K562 (cell line): ENCODE results near the gene OBSCN. TPM values are rescaled to one million over a fixed set of nuclear protein-coding genes. Genes with fewer than 3 reads are reported as not detected.
A peak's percentile ranks its signal among the peaks of the same experiment; 100 is the strongest.

ENCODE experiments used
- ATAC-seq: fragments of 200-7000 bp; cut with Tn5 transposase; 3 replicates; pipeline ENCODE4 v1.9.1; 2020; ENCODE audit warnings: moderate library complexity
- BruUV-seq: library from RNA; stranded (reverse); fragments of 400-500 nt; replicated peaks from 2 replicates; lab custom pipeline; 2021; lab: Mats Ljungman, UMichigan
- CTCF ChIA-PET: fragments of 300-600 bp; formaldehyde crosslinking; extraction: SDS; loops from one replicate; lab custom pipeline; 2021; ENCODE audit warnings: low intra/inter-chr PET ratio; lab: Yijun Ruan, JAX
- POLR2A ChIA-PET: fragments of 300-600, 350-650 bp; sonication (Branson Sonifier 250); formaldehyde crosslinking; extraction: SDS; loops from one replicate; lab custom pipeline; 2021; ENCODE audit warnings: antibody characterized with exemption, inconsistent platforms; lab: Yijun Ruan, JAX
- DNase-seq, 4 experiments: peaks; one replicate each; pipeline versions ENCODE4 v3.0.0 to v3.0.0-alpha.2; 2011 to 2018; ENCODE audit warnings: low spot score in 3 of 4, mixed read lengths in 3 of 4; ENCODE audit errors: extremely low read depth in 1 of 4
- FAIRE-seq: peaks from 2 replicates; lab custom pipeline; 2011; peaks lifted over from hg19 to GRCh38; lab: Jason Lieb, UNC
- H2AFZ ChIP-seq: 2 replicates; pipeline ENCODE4 v1.6.0; 2011; ENCODE audit warnings: low read depth, low read length, control low read depth, inconsistent platforms
- H3K27ac ChIP-seq: fragments of 200-600 bp; 3 replicates; pipeline ENCODE4 v1.8.0; 2011; ENCODE audit warnings: low read depth, mild to moderate bottlenecking, control low read depth, inconsistent platforms, low read length, moderate library complexity, mixed read lengths; ENCODE audit errors: extremely low read depth
- H3K27me3 ChIP-seq, 2 experiments: fragments of 300-600 bp in 1 of 2; 2 replicates in 1 of 2; 3 replicates in 1 of 2; pipeline versions ENCODE4 v1.6.0 to v1.8.0; 2011; ENCODE audit warnings: inconsistent platforms in 2 of 2, low read length in 2 of 2, mild to moderate bottlenecking in 1 of 2, mixed read lengths in 1 of 2, moderate library complexity in 1 of 2; ENCODE audit not compliant: control insufficient read depth in 2 of 2, insufficient read depth in 2 of 2
- H3K36me3 ChIP-seq: fragments of 300-600 bp; 3 replicates; pipeline ENCODE4 v1.8.0; 2011; ENCODE audit warnings: mild to moderate bottlenecking, low read length, inconsistent platforms; ENCODE audit not compliant: control insufficient read depth, insufficient read depth
- H3K4me1 ChIP-seq, 2 experiments: fragments of 200-600 bp in 1 of 2; replicated peaks in 1 of 2; 2 replicates in 1 of 2; 3 replicates in 1 of 2; pipeline versions ENCODE4 v1.5.1 to v1.8.0; 2011; ENCODE audit warnings: inconsistent platforms in 2 of 2, low read length in 2 of 2, mild to moderate bottlenecking in 1 of 2, mixed read lengths in 1 of 2, moderate library complexity in 1 of 2; ENCODE audit not compliant: control insufficient read depth in 2 of 2, insufficient read depth in 2 of 2
- H3K4me2 ChIP-seq: 2 replicates; pipeline ENCODE4 v1.6.1; 2011; ENCODE audit warnings: low read length, control low read depth, inconsistent platforms, mixed read lengths; ENCODE audit not compliant: insufficient read depth
- H3K4me3 ChIP-seq: fragments of 200-600 bp; sonication (generic), shearing (Covaris generic); 2 replicates; pipeline ENCODE4 v1.5.1; 2016; ENCODE audit warnings: control low read depth, inconsistent platforms
- H3K79me2 ChIP-seq: fragments of 200-600 bp; 3 replicates; pipeline ENCODE4 v1.8.0; 2011; ENCODE audit warnings: low read length, inconsistent platforms; ENCODE audit not compliant: control insufficient read depth, insufficient read depth
- H3K9ac ChIP-seq, 2 experiments: 2 replicates each; pipeline versions ENCODE4 v1.6.0 to v1.6.1; 2011; ENCODE audit warnings: low read depth in 2 of 2, low read length in 2 of 2, control low read depth in 1 of 2, inconsistent platforms in 1 of 2, mild to moderate bottlenecking in 1 of 2, mixed read lengths in 1 of 2; ENCODE audit not compliant: insufficient read depth in 1 of 2
- H3K9me1 ChIP-seq: one replicate; pipeline ENCODE4 v1.6.0; 2011; ENCODE audit warnings: inconsistent platforms, mild to moderate bottlenecking, low read length, moderate library complexity; ENCODE audit not compliant: control insufficient read depth, insufficient read depth
- H3K9me3 ChIP-seq: replicated peaks from 2 replicates; pipeline ENCODE4 v1.5.1; 2011; ENCODE audit warnings: low read depth, low read length, inconsistent platforms; ENCODE audit not compliant: control insufficient read depth, insufficient read depth
- H4K20me1 ChIP-seq: replicated peaks from 2 replicates; pipeline ENCODE4 v1.6.1; 2011; ENCODE audit warnings: low read length, inconsistent platforms, mixed read lengths; ENCODE audit not compliant: control insufficient read depth, insufficient read depth
- BMI1 ChIP-seq: fragments of 150-350 bp; IDR thresholded peaks from 2 replicates; pipeline ENCODE4 v1.6.1; 2014; ENCODE audit warnings: low read length
- CAMTA2 ChIP-seq: fragments of 250-450 bp; sonication (Bioruptor Pico); conservative IDR thresholded peaks from 2 replicates; pipeline ENCODE4 v1.5.1; 2022
- DMBX1 ChIP-seq: fragments of 250-450 bp; sonication (Bioruptor Pico); IDR thresholded peaks from 2 replicates; pipeline ENCODE4 v1.8.0; 2022; ENCODE audit warnings: inconsistent platforms, mild to moderate bottlenecking, moderate library complexity, borderline replicate concordance
- ERF ChIP-seq: fragments of 450-650 bp; formaldehyde crosslinking; IDR thresholded peaks from 2 replicates; pipeline ENCODE4 v1.4.0; 2020; ENCODE audit warnings: mild to moderate bottlenecking, mixed read lengths
- JUND ChIP-seq, 2 experiments: IDR thresholded peaks; 2 replicates in 1 of 2; 3 replicates in 1 of 2; pipeline ENCODE4 v1.6.1; 2011; ENCODE audit warnings: borderline replicate concordance in 2 of 2, low read depth in 2 of 2, low read length in 2 of 2, improper control_type of control experiment in 1 of 2, missing biosample characterization in 1 of 2, missing genetic modification characterization in 1 of 2, missing genetic modification reagents in 1 of 2
- MAFK ChIP-seq: IDR thresholded peaks from 2 replicates; pipeline ENCODE4 v1.6.1; 2011; ENCODE audit warnings: low read length, improper control_type of control experiment
- MEF2D ChIP-seq: conservative IDR thresholded peaks from 2 replicates; pipeline ENCODE4 v1.6.1; 2016; ENCODE audit warnings: low read depth, missing genetic modification characterization, missing compliant biosample characterization
- POLR2AphosphoS5 ChIP-seq: IDR thresholded peaks from 2 replicates; pipeline ENCODE4 v1.6.1; 2011; ENCODE audit warnings: mild to moderate bottlenecking, low read depth, low read length, moderate library complexity; ENCODE audit not compliant: control insufficient read depth, insufficient read depth
- SAFB ChIP-seq: fragments of 200-400 bp; formaldehyde crosslinking; IDR thresholded peaks from 2 replicates; pipeline ENCODE4 v1.6.1; 2017; ENCODE audit warnings: low read depth, low read length, borderline replicate concordance
- TAF1 ChIP-seq: IDR thresholded peaks from 2 replicates; pipeline ENCODE4 v1.6.1; 2011; ENCODE audit warnings: mild to moderate bottlenecking, low read length, moderate library complexity; ENCODE audit not compliant: insufficient read depth, control insufficient read depth, severe bottlenecking; ENCODE audit errors: extremely low read depth
- TRIM24 ChIP-seq, 2 experiments: fragments of 450-650 bp; IDR thresholded peaks; 2 replicates each; pipeline ENCODE4 v1.6.1; 2016
- ZKSCAN1 ChIP-seq: fragments of 150-350 bp; IDR thresholded peaks from 2 replicates; pipeline ENCODE4 v1.6.1; 2016; ENCODE audit warnings: low read depth, low read length
- ZNF431 ChIP-seq: sonication (generic); formaldehyde crosslinking; IDR thresholded peaks from 2 replicates; pipeline ENCODE4 v1.8.0; 2022; ENCODE audit warnings: mild to moderate bottlenecking, missing genetic modification reagents
- ZNF507 ChIP-seq: conservative IDR thresholded peaks from 2 replicates; pipeline ENCODE4 v1.6.1; 2017; ENCODE audit warnings: missing genetic modification characterization, missing compliant biosample characterization
- ZNF668 ChIP-seq: fragments of 250-450 bp; sonication (Bioruptor Pico); IDR thresholded peaks from 2 replicates; pipeline ENCODE4 v1.8.0; 2022; ENCODE audit warnings: mild to moderate bottlenecking, inconsistent platforms
- WGBS: fragments of 100-300 bp; shearing (Covaris generic); methylation state at CpG from one replicate; pipeline ENCODE4 v1.1.6; 2016; ENCODE audit warnings: low coverage, mixed read lengths; ENCODE audit not compliant: insufficient coverage; ENCODE audit errors: missing lambda C conversion rate; 5-methylcytosine and 5-hydroxymethylcytosine counted together
- in situ Hi-C: fragments of 300-500 bp; cut with MboI; formaldehyde crosslinking; loops from 4 replicates; pipeline ENCODE4 v1.15.0; 2018; ENCODE audit warnings: inconsistent platforms, mixed read lengths
- intact Hi-C: fragments of 100-400 bp; cut with micrococcal nuclease; formaldehyde crosslinking; loops from 2 replicates; pipeline ENCODE4 v1.14.2; 2022
- polyA plus RNA-seq, 8 experiments: library from polyadenylated mRNA; depleted of rRNA in 4 of 8; stranded (reverse) in 5 of 8; unstranded in 3 of 8; fragments of >200 nt; fragmentation: Nextera tagmentation in 2 of 8; fragmentation: Illumina TruSeq in 1 of 8; extraction: Ambion mirVana in 2 of 8; extraction: Trizol in 1 of 8; gene quantifications; 2 replicates each; pipeline versions ENCODE4 v1.2.1 to v1.2.3, GENCODE V29; 2011 to 2014; ENCODE audit warnings: inconsistent platforms in 1 of 8, missing spikeins in 1 of 8
- total RNA-seq, 7 experiments: library from RNA; depleted of rRNA in 6 of 7; stranded (reverse); fragments of >200 nt in 6 of 7; fragmentation: Illumina TruSeq in 2 of 7; extraction: Trizol in 2 of 7; gene quantifications; 2 replicates each; pipeline versions ENCODE4 v1.2.1 to v1.2.3, GENCODE V29; 2011 to 2021; ENCODE audit warnings: low replicate concordance in 1 of 7
- TF ChIP-seq, protein P1 (sequence below): sonication (generic); formaldehyde crosslinking; IDR thresholded peaks from 2 replicates; pipeline ENCODE4 v1.8.0; 2023; ENCODE audit warnings: missing genetic modification reagents, mild to moderate bottlenecking, borderline replicate concordance

The OBSCN gene
- total and polyA plus RNA-seq, 9 of the 15 experiments (the other 6 are each of a cell fraction or from before 2014, with no cell fraction given), result 0.18 to 19.7 (median 3.6) TPM

DNA sequence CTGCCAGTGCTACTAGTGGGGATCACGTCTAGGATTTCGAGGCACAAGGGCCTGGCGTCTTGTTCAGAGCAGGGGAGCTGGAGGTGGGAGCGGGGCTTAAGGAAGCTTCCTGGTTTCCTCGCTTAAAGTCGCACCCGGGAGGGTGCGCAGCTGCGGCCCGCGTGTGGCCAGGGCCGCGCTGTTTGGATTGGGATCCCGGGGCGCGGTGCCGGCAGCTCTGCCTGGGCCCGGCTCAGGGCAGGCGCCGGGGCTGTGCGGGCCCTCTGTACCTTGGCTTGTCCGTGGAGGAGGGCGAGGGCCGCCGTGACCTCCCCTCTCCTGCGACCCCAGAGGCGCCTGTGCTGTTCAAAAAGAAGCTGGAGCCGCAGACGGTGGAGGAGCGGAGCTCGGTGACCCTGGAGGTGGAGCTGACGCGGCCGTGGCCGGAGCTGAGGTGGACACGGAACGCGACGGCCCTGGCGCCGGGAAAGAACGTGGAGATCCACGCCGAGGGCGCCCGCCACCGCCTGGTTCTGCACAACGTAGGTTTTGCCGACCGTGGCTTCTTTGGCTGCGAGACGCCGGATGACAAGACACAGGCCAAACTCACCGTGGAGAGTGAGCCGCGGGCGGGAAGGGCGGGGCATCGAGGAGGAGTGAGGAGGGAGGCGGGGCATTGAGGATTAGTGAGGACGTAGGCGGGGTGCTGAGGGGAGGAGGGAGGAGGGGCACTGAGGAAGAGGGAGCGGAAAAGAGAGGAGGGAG is 67.8 kb downstream of the OBSCN start:
- POLR2A ChIA-PET, result interaction anchor here (0.6 to 2.3 kb wide), 7 partner anchors 9 to 182 kb away, joined by 3 to 10 read pairs (median 3); a partner anchor contains a TSS
- peak overlapping the region; percentile 90 for H2AFZ ChIP-seq
- H3K27ac ChIP-seq, result peak overlapping the region; percentile 57
- CTCF ChIA-PET, result no interaction called here
- TSS peak; percentile 86 for BruUV-seq
- no peaks in the 10 kb centered on the region for H3K27me3 ChIP-seq
- ATAC-seq, result peak; percentile 93
- intact Hi-C loops, result no loop called here
- FAIRE-seq, result peak; percentile 95
- 2% methylated on average over 55 of the region's 63 CpGs for WGBS
- in situ Hi-C loops, result no loop called here
- DNase-seq, result peak; percentile 96 to 98 (median 98)
- peaks cover 7% of the 10 kb centered on the region; the same call in 1 of the 3 replicates for H3K36me3 ChIP-seq
- H3K4me3 ChIP-seq, result peak overlapping the region; percentile 54
- peaks cover 5 to 80% of the 10 kb centered on the region in 2 experiments; a peak in 3 of 5 replicates for H3K4me1 ChIP-seq
- peak overlapping the region; percentile 88 for H3K4me2 ChIP-seq
- no peaks in the 10 kb centered on the region for H3K9me3 ChIP-seq
- H3K9me1 ChIP-seq, result peaks cover 6% of the 10 kb centered on the region
- H4K20me1 ChIP-seq, result no peaks in the 10 kb centered on the region; the same call in 1 of the 2 replicates
- H3K79me2 ChIP-seq, result peaks cover 2% of the 10 kb centered on the region; the same call in 1 of the 3 replicates
- H3K9ac ChIP-seq, result peak overlapping the region; percentile 63 to 96
- TF ChIP-seq ZNF668 (CRISPR knock-in tag) (0 out of 2 replicates have a peak, but pooled peaks have one; percentile 24), CAMTA2 (CRISPR knock-in tag) (no peak), MAFK (no peak), DMBX1 (CRISPR knock-in tag) (0 out of 2 replicates have a peak, but pooled peaks have one; percentile 20), POLR2AphosphoS5 (peak; percentile 63), ERF (CRISPR knock-in tag) (peak; percentile 44; the same call in 1 of the 2 replicates), ZNF431 (CRISPR knock-in tag) (0 out of 2 replicates have a peak, but pooled peaks have one; percentile 19), JUND (IDR thresholded peaks at IDR 0.05; ENCODE audit: borderline replicate concordance, low read depth, low read length) (peak; percentile 9; the same call in 1 of the 2 replicates), JUND (tag; IDR thresholded peaks at IDR 0.05; ENCODE audit: borderline replicate concordance, low read depth, low read length) (no peak), ZKSCAN1 (peak; percentile 55; the same call in 1 of the 2 replicates), SAFB (peak; percentile 74; the same call in 1 of the 2 replicates), TRIM24 (IDR thresholded peaks at IDR 0.05) (peak in 1 of 2 experiments; percentile 28; a peak in 1 of 4 replicates), TAF1 (peak; percentile 66), MEF2D (tag) (no peak), BMI1 (no peak), ZNF507 (no peak)
- TF ChIP-seq, protein P1, sequence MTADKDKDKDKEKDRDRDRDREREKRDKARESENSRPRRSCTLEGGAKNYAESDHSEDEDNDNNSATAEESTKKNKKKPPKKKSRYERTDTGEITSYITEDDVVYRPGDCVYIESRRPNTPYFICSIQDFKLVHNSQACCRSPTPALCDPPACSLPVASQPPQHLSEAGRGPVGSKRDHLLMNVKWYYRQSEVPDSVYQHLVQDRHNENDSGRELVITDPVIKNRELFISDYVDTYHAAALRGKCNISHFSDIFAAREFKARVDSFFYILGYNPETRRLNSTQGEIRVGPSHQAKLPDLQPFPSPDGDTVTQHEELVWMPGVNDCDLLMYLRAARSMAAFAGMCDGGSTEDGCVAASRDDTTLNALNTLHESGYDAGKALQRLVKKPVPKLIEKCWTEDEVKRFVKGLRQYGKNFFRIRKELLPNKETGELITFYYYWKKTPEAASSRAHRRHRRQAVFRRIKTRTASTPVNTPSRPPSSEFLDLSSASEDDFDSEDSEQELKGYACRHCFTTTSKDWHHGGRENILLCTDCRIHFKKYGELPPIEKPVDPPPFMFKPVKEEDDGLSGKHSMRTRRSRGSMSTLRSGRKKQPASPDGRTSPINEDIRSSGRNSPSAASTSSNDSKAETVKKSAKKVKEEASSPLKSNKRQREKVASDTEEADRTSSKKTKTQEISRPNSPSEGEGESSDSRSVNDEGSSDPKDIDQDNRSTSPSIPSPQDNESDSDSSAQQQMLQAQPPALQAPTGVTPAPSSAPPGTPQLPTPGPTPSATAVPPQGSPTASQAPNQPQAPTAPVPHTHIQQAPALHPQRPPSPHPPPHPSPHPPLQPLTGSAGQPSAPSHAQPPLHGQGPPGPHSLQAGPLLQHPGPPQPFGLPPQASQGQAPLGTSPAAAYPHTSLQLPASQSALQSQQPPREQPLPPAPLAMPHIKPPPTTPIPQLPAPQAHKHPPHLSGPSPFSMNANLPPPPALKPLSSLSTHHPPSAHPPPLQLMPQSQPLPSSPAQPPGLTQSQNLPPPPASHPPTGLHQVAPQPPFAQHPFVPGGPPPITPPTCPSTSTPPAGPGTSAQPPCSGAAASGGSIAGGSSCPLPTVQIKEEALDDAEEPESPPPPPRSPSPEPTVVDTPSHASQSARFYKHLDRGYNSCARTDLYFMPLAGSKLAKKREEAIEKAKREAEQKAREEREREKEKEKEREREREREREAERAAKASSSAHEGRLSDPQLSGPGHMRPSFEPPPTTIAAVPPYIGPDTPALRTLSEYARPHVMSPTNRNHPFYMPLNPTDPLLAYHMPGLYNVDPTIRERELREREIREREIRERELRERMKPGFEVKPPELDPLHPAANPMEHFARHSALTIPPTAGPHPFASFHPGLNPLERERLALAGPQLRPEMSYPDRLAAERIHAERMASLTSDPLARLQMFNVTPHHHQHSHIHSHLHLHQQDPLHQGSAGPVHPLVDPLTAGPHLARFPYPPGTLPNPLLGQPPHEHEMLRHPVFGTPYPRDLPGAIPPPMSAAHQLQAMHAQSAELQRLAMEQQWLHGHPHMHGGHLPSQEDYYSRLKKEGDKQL (CRISPR knock-in tag), result no peak
